Endothelial cell of umbilical vein (primary cell): ENCODE data around the gene LKAAEAR1.

Experiments used
- CTCF ChIP-seq, 2 donors: IDR thresholded peaks; 1 replicate in 1 of 2; 2 replicates in 1 of 2; pipeline ENCODE4 v1.5.1; 2011; ENCODE audit warnings: low read length in 2 of 2, mild to moderate bottlenecking in 2 of 2, moderate library complexity in 2 of 2, control low read depth in 1 of 2, inconsistent platforms in 1 of 2, low read depth in 1 of 2; ENCODE audit not compliant: insufficient read depth in 1 of 2; ENCODE audit errors: extremely low read depth in 1 of 2
- EZH2 ChIP-seq: IDR thresholded peaks from 2 replicates; pipeline ENCODE4 v1.6.1; 2012; ENCODE audit warnings: borderline replicate concordance, low read depth, mild to moderate bottlenecking, moderate library complexity, low read length, inconsistent platforms; ENCODE audit not compliant: severe bottlenecking
- FOS ChIP-seq: IDR thresholded peaks from 2 replicates; pipeline ENCODE4 v1.6.1; 2011; ENCODE audit warnings: mild to moderate bottlenecking, low read length, moderate library complexity, borderline replicate concordance; ENCODE audit not compliant: insufficient read depth
- GATA2 ChIP-seq: IDR thresholded peaks from 2 replicates; pipeline ENCODE4 v1.7.0; 2011; ENCODE audit warnings: low read depth, mild to moderate bottlenecking, moderate library complexity, mixed read lengths, low read length; ENCODE audit not compliant: insufficient read length, insufficient read depth
- JUN ChIP-seq: IDR thresholded peaks from 2 replicates; pipeline ENCODE4 v1.6.1; 2011; ENCODE audit warnings: borderline replicate concordance, low read depth; ENCODE audit not compliant: insufficient read length, insufficient read depth
- POLR2A ChIP-seq: IDR thresholded peaks from 2 replicates; pipeline ENCODE4 v1.6.1; 2012; ENCODE audit warnings: low read depth, mild to moderate bottlenecking, control low read depth, low read length
- POLR2AphosphoS5 ChIP-seq: IDR thresholded peaks from 2 replicates; pipeline ENCODE4 v1.6.1; 2012; ENCODE audit warnings: low read depth, mild to moderate bottlenecking, control low read depth, low read length, moderate library complexity; ENCODE audit not compliant: insufficient read depth

GRCh38 chr20:64038565-64039292, 45.5 kb downstream of the LKAAEAR1 start:
- no peak for TF ChIP-seq POLR2A
- no peak for TF ChIP-seq EZH2
- peak; percentile 55 to 85 for TF ChIP-seq CTCF (IDR thresholded peaks at IDR 0.05; ENCODE audit: extremely low read depth in 1 of 2, insufficient read depth in 1 of 2, low read depth in 1 of 2, low read length in 2 of 2)
- peak; percentile 78 for TF ChIP-seq POLR2AphosphoS5
- no peak for TF ChIP-seq JUN
- no peak for TF ChIP-seq FOS
- no peak for TF ChIP-seq GATA2
